SH-SY5Y (cell line): Measurements from ENCODE around the gene LCMT1.

Experiments
- GATA2 ChIP-seq: IDR thresholded peaks from 2 replicates; pipeline ENCODE4 v1.6.1; 2011; ENCODE audit warnings: mild to moderate bottlenecking, low read depth, low read length
- GATA3 ChIP-seq: IDR thresholded peaks from 2 replicates; pipeline ENCODE4 v1.6.1; 2011; ENCODE audit warnings: low read depth, mild to moderate bottlenecking, low read length, moderate library complexity

The LCMT1 gene

GRCh38 chr16:25121824-25122600, 10.5 kb downstream of the LCMT1 start:
- TF ChIP-seq GATA3: no peak

DNA sequence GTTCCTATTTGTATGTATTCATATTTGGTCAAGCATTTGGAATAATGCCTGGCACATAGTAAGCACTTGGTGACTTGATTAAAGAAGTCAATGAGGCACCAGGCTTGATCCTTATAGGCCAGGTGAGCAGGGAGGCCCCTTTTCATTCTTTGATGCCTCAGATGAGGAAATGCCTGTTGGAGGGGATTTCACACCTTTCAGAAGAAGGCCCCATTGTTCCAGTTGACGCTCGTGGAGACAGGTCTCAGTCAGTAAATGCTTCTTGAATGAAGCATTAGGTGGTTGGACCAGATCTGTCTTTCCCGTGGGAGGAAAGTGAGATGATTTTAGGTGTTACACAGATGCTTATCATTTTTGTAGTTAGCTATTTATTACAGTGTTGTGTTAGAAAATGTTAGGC, 13.0 kb downstream of the LCMT1 start:
- TF ChIP-seq GATA3 (no peak), GATA2 (no peak)

DNA sequence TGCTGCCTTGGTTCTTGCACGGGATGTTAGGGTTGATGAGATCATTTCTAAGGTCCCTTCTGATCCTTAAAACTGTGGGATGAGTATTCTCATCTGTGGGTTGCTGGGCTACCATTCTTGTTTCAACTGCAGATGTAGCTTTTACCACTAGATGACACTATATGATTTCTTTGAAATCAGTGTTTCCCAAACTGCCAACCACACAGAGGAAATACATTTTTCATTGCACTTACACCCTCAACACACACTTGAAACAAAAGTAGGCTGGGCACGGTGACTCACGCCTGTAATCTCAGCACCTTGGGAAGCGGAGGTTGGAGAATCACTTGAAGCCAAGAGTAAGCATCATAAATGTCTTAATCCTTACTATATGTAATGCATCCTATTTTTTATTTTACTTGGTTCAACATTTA, 15.3 kb downstream of the LCMT1 start:
- TF ChIP-seq GATA2: no peak
- no peak for TF ChIP-seq GATA3

GRCh38 chr16:25134166-25134700, 22.7 kb downstream of the LCMT1 start:
- no peak for TF ChIP-seq GATA3
- no peak for TF ChIP-seq GATA2

GRCh38 chr16:25135254-25135878, 23.8 kb downstream of the LCMT1 start:
- TF ChIP-seq GATA2: no peak

- TF ChIP-seq GATA2 (no peak), GATA3 (no peak)
Measured at GRCh38 chr16:25138130-25138529, 26.6 kb downstream of the LCMT1 start.

DNA sequence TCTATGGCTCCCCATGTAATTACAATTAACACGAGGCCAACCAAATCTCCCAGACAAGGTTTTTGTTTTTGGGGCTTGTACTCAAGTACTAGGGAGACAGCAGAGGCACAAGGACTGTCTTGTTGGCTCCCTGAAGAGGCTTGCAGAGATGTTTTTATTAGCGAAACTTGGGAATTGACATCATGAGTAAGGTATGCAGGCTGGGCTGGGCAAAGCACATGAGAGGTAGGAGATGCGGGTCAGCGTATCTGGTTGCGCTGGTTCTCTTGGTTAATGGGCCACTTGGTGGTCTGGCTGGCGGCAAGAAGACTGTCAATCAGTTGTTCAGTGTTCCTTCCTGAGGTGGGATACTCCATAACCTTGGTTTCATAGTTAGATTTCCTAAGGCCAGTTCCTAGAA, 28.9 kb downstream of the LCMT1 start:
- TF ChIP-seq GATA3 (no peak), GATA2 (no peak)

- TF ChIP-seq GATA2 (no peak), GATA3 (no peak)
Measured at GRCh38 chr16:25141648-25142047, 30.1 kb downstream of the LCMT1 start.

- TF ChIP-seq GATA2 (no peak), GATA3 (no peak)
Measured at GRCh38 chr16:25143928-25144327, 32.4 kb downstream of the LCMT1 start.

GRCh38 chr16:25148568-25149215, 37.1 kb downstream of the LCMT1 start:
- no peak for TF ChIP-seq GATA3
- TF ChIP-seq GATA2: peak; percentile 72

- TF ChIP-seq GATA3: no peak
- TF ChIP-seq GATA2: no peak
Measured at GRCh38 chr16:25151996-25152395, 40.5 kb downstream of the LCMT1 start.

GRCh38 chr16:25155553-25156460, 44.3 kb downstream of the LCMT1 start:
- TF ChIP-seq GATA3 (no peak), GATA2 (no peak)

- TF ChIP-seq GATA2: no peak
- TF ChIP-seq GATA3: no peak
Measured at GRCh38 chr16:25157271-25157875, 45.8 kb downstream of the LCMT1 start.
